HPDE6-E6E7 (cell line): ENCODE results near the gene TANC1.

Experiments
- DNase-seq: peaks from one replicate; pipeline ENCODE4 v3.0.0; 2011; ENCODE audit warnings: missing footprints; ENCODE audit errors: extremely low spot score

The TANC1 gene

GRCh38 chr2:158994920-158995676, 26.7 kb downstream of the TANC1 start:
- no peak for DNase-seq

- DNase-seq, result no peak
Measured at GRCh38 chr2:158995677-158996049, 27.2 kb downstream of the TANC1 start.

DNA sequence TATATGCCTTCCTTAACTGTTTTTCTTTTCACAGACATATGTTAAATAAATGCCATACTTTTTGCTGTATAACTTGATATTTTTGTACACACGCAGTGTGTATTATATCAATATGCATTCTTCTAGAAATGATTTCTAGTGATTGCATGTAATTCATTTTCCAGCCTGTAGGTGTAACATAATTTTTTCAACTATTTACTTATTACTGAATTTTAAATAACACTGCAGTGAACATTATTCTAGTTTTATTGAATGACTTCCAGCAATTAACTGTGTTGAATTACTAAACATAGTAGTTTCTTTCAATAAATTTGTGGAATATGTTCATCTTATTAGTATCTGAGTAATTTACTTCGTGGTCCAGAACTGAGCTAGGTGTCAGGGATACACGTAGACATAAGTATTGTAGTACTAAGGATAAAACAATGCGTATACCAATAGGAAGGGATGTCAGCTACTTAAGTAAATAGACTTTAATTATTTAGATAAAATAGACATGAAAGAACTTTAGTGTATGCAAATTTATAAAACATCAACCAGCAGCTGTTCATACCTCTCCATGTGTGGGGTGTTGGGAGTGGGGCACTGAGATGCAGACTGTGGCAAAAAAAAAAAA, 28.0 kb downstream of the TANC1 start:
- no peak for DNase-seq

GRCh38 chr2:158997037-158997790, 28.8 kb downstream of the TANC1 start:
- no peak for DNase-seq

GRCh38 chr2:158998551-158999248, 30.3 kb downstream of the TANC1 start:
- DNase-seq, result no peak

DNA sequence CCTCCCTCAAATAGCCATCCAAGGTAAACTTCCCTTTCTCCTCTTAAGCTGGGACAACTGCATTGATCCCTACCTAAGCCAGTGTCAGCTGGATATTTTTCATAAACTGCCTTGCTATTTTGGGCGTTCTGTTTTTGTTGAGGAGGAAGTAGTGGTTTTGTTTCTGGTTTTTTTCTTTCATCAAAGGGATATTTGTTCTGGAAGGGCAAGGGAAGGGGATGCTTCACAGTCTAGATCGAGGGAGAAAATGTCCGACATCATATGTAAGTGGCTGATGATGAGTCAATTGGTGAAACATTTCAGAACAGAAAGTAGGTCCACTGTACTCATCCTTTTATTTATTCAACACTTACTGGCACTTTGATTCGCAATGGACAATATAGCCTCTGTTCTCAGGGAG, 31.0 kb downstream of the TANC1 start:
- DNase-seq, result no peak

GRCh38 chr2:159000072-159000471, 31.6 kb downstream of the TANC1 start:
- no peak for DNase-seq

DNA sequence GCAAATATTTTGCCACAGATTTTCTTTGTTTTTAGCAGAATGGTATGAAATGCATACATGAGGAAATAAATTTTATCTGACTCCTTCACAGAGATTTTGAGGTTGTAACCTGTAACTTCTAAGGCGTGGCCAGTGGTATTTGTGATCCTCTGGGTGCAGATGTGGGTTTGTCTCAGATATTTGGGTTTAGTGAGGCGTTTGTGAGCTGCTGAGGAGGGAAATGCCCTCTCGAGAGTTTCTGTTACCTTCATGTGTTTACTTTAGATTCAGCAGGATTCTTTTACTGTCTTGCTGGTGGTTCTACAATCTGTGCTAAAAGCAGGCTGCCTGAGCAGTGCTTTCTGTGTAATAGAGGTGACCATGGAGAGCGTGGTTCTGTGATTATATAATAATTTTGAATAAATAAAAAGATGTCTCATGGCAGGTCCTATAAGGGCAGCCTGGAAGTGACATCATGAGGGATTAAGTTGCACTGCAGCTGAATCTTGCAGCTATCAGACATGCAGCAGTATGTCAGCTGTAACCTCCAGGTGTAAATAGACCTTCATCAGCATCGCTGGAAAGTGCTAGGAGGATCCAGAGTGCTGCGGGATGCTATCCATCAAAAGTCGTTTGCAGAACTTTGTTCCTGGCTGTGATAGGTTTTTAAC, 34.1 kb downstream of the TANC1 start:
- no peak for DNase-seq

DNA sequence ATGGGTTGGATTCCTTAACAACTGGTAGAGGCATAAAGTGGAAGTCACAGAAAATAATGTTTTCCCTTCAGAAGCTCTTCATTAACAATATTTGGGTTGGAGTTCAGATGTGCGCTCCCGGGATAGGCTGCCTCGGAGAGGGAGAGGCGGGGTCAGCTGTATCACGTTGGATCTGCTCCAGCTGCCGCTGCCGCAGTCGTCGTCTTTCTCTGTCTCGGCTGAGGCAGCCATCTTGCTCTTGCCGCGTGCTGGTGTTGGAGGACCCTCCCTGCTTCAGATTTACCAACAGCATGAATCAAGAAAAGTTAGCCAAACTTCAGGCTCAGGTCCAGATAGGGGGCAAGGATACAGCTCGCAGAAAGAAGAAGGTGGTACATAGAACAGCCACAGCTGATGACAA, 35.1 kb downstream of the TANC1 start:
- no peak for DNase-seq

- no peak for DNase-seq
Measured at GRCh38 chr2:159004849-159005248, 36.4 kb downstream of the TANC1 start.

- no peak for DNase-seq
Measured at GRCh38 chr2:159009940-159010339, 41.5 kb downstream of the TANC1 start.

DNA sequence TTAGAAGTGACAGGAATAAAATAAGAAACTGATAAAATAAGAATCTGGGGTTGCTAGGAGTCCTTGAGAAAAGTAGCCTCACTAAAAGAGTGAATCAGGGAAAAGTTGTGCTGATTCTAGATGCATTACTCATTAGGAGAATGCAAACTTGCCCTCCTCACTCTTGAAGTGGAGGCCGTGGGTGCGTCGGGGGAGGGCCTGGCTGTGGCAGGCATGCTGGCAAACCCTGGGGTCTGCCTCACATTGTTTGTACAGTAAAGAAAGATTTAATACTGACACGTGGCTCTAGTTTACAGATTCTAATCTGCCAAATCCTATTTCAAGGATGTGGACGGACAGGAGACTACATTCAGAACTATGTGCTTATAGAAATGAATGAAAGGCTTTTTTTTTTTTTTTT, 41.9 kb downstream of the TANC1 start:
- no peak for DNase-seq

- no peak for DNase-seq
Measured at GRCh38 chr2:159010963-159011362, 42.5 kb downstream of the TANC1 start.

- no peak for DNase-seq
Measured at GRCh38 chr2:159012142-159012541, 43.7 kb downstream of the TANC1 start.

DNA sequence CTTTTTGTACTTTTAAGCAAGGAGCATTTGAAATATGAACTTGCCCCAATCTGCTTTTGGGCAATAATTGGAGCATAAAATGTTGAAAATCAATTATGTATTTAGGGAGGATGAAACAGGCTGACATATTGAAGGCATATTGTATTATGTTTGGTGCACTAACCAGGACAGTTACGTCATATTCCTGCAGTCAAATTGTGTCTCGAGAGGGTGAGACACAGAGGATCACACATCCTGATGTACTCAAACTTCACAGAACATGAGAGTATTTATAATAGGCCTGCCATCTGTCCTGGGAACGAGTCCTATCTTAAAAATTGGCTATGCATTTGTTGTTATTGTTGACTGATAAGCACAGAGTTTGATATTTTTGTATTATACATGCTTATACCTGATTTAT, 44.7 kb downstream of the TANC1 start:
- DNase-seq, result no peak

DNA sequence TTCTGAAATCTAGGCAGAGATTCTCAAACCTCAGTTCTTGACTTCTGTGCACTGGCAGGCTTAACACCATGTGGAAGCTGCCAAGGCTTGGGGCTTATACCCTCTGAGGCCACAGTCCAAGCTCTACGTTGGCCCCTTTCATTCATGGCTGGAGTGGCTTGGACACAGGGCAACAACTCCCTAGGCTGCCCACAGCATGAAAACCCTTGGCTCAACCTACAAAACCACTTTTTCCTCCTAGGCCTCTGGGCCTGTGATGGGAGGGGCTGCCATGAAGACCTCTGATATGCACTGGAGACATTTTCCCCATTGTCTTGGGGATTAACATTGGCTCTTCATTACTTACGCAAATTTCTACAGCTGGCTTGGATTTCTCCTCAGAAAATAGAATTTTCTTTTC, 46.7 kb downstream of the TANC1 start:
- no peak for DNase-seq

DNA sequence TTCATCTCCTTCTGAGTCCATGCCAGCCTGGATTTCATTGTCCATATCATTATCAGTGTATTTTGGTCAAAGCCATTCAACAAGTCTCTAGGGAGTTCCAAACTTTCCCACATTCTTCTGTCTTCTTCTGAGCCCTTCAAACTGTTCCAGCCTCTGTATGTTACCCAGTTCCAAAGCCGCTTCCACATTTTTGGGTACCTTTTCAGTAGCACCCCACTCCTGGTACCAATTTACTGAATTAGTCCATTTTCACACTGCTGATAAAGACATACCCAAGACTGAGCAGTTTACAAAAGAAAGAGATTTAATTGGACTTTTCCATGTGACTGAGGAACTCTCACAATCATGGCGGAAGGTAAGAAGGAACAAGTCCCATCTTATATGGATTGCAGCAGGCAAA, 47.4 kb downstream of the TANC1 start:
- no peak for DNase-seq

GRCh38 chr2:159017837-159018236, 49.4 kb downstream of the TANC1 start:
- no peak for DNase-seq

DNA sequence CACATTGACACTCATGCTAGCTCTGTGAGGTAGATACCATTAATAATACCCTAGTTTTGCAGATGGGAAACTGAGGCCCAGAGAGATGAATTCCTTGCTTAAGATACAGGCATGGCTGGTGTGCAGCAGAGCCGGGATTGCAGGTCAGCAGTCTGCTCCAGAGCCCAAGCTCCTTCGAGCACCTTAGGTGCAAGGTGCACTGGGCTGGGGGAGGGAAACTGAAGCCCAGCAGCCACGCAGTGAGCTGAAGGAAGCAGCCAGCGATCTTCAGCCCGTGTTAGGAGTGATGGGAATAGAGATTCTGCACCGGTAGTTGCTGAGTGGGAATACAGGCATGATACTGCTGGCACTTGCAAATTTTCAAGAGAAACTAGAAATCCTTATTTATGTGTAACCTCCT, 50.6 kb downstream of the TANC1 start:
- no peak for DNase-seq

- no peak for DNase-seq
Measured at GRCh38 chr2:159022019-159022418, 53.6 kb downstream of the TANC1 start.

DNA sequence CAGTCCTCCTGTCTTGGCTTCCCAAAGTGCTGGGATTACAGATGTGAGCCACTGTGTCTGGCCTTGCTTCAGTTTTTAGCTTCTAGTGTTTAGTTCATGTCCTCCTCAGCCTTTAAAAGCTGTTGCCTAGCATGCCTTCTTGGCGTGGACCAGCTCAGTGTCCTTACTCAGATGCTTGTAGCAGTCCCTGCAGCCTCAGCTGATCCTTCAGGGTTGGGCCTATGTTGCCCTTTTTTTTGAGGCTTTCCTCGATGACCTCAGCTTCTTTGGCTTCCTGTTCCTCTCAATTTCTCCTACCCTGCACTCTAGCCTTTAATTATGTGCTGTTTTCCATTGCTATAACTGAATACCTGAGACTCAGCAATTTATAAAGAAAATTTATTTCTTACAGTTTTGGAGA, 57.7 kb downstream of the TANC1 start:
- no peak for DNase-seq

DNA sequence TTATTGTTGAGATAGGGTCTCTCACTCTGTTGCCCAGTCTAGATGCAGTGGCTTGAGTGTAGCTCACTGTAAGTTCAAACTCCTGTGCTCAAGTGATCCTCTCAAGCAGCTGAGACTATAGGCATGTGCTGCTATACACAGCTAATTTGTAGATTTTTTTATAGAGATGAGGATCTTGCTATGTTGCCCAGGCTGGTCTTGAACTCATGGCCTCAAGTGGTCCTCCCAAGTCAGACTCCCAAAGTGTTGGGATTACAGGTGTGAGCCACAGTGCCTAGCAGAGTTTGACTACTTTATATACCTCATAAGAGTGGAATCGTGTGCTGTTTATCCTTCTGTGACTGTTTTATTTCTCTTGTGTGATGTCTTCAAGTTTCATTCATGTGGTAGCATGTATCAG, 60.3 kb downstream of the TANC1 start:
- DNase-seq, result no peak
